Prostate gland (tissue), 2 donors: ENCODE measurements around the gene ALB.

Experiments used
- CTCF ChIP-seq, 4 experiments: fragments of 200-600 bp in 2 of 4; fragments of 450-650 bp in 2 of 4; sonication (generic) in 2 of 4; IDR thresholded peaks; 1 replicate in 3 of 4; 2 replicates in 1 of 4; pipeline ENCODE4 v1.5.1; 2016 to 2019; ENCODE audit warnings: antibody characterized with exemption in 4 of 4, mild to moderate bottlenecking in 2 of 4, moderate library complexity in 2 of 4
- POLR2AphosphoS5 ChIP-seq: sonication (generic); formaldehyde crosslinking; IDR thresholded peaks from one replicate; pipeline ENCODE4 v1.6.1; 2017; ENCODE audit warnings: antibody characterized with exemption

- TF ChIP-seq CTCF (IDR thresholded peaks at IDR 0.05) (no peak), POLR2AphosphoS5 (no peak)
Observed at GRCh38 chr4:73423184-73423583, 19.1 kb downstream of the ALB start.
